ENCODE results near the gene ANKS6. TPM values are rescaled to one million over a fixed set of nuclear protein-coding genes. Genes with fewer than 3 reads are reported as not detected.

ANKS6 gene
- total and polyA plus RNA-seq, 9 donors: 7.4 to 29.3 (median 17.7) TPM

DNA sequence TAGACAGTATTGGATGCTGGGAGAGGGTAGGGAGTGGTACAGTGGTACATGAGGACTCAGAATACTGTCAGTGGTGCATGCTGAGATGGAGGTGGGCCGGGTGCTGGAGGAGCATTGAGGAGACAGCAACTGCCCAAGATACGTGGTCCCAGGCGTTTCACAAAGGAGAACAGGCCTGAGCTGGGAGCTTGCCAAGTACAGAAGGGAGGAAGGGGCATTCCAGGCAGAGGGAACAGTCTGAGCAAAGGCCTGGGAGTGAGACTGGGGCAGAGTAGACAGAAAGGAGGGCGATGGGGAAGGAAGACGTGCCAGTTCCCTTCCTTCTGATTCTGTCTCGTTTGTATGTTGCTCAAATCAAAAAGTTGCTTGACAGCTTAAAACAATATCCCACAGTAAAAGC, 26.3 kb upstream of the ANKS6 start:
- intact Hi-C loops (cut with DNase I): no loop called here
- 81 to 88% (median 85%) methylated on average over 6 of the region's 6 CpGs for WGBS, 3 donors
- no peak for TF ChIP-seq CTCF (IDR thresholded peaks at IDR 0.05)
- TF ChIP-seq EP300 (IDR thresholded peaks at IDR 0.05): no peak
- no peak for TF ChIP-seq POLR2A (IDR thresholded peaks at IDR 0.05)

DNA sequence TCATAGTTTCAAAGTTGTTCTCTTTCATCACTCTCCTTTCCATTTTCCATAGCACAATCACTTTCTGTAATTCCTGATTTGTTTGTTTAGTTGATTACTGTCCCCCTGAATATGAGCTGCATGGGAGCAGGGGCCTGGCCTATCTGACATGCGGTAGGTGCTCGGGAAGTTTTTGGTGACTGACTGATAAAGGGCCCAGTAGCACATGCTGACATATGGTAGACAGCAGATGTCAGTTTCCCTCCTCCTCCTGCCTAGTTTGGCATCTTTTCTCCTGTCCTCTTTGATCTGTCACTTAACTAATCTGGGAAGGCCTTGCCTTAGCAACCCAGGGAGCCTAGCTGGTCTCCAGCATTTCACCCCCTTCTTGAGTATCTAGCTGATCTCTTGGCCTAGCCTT, 25.5 kb upstream of the ANKS6 start:
- Histone ChIP-seq H3K27ac (no peak overlapping the region), H3K4me3 (no peak overlapping the region), H3K9me3 (no peaks in the 10 kb centered on the region), H3K4me1 (ENCODE audit: insufficient read depth) (no peaks in the 10 kb centered on the region), H3K27me3 (no peaks in the 10 kb centered on the region), H3K36me3 (no peaks in the 10 kb centered on the region)
- intact Hi-C loops (cut with DNase I): no loop called here
- 84 to 93% (median 92%) methylated on average over 2 of the region's 2 CpGs for WGBS, 3 donors
- DNase-seq: no peak
- TF ChIP-seq CTCF (IDR thresholded peaks at IDR 0.05) (no peak), EP300 (IDR thresholded peaks at IDR 0.05) (no peak), POLR2A (IDR thresholded peaks at IDR 0.05) (no peak)

More for the DNA sequence above, 26.3 kb upstream of the ANKS6 start:
- H3K36me3 ChIP-seq: no peaks in the 10 kb centered on the region
- no peaks in the 10 kb centered on the region for H3K9me3 ChIP-seq
- H3K27me3 ChIP-seq: no peaks in the 10 kb centered on the region
- no peak for DNase-seq
- H3K4me1 ChIP-seq (ENCODE audit: insufficient read depth): no peaks in the 10 kb centered on the region
- no peak overlapping the region for H3K4me3 ChIP-seq
- no peak overlapping the region for H3K27ac ChIP-seq

GRCh38 chr9:98819231-98819630, 22.9 kb upstream of the ANKS6 start:
- Histone ChIP-seq H3K9me3 (no peaks in the 10 kb centered on the region), H3K36me3 (no peaks in the 10 kb centered on the region), H3K4me3 (no peak overlapping the region), H3K27me3 (no peaks in the 10 kb centered on the region), H3K4me1 (ENCODE audit: insufficient read depth) (no peaks in the 10 kb centered on the region), H3K27ac (no peak overlapping the region)
- TF ChIP-seq POLR2A (IDR thresholded peaks at IDR 0.05): no peak
- TF ChIP-seq CTCF (IDR thresholded peaks at IDR 0.05): no peak
- TF ChIP-seq EP300 (IDR thresholded peaks at IDR 0.05): no peak
- intact Hi-C loops (cut with DNase I): no loop called here
- 90 to 98% (median 93%) methylated on average over 3 of the region's 3 CpGs for WGBS, 3 donors
- no peak for DNase-seq

DNA sequence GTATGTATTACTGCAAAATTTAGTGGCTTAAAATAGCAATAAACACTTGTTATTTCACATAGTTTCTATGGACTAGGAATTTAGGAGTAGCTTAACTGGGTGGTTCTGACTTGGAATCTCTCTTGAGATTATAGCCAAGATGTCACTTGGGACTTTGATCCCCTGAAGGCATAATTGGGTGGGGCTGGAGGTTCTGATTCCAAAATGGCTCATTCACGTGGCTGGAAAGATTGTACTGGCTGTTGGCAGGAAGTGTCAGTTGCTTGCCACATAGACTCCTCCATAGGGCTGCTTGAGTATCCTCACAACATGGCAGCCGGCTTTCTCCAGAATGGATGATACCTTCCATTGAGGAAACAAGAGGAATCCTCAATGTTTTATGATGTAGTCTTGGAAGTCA, 22.4 kb upstream of the ANKS6 start:
- TF ChIP-seq EP300 (IDR thresholded peaks at IDR 0.05): no peak
- WGBS, 3 donors: 90 to 96% (median 91%) methylated on average over 2 of the region's 2 CpGs

DNA sequence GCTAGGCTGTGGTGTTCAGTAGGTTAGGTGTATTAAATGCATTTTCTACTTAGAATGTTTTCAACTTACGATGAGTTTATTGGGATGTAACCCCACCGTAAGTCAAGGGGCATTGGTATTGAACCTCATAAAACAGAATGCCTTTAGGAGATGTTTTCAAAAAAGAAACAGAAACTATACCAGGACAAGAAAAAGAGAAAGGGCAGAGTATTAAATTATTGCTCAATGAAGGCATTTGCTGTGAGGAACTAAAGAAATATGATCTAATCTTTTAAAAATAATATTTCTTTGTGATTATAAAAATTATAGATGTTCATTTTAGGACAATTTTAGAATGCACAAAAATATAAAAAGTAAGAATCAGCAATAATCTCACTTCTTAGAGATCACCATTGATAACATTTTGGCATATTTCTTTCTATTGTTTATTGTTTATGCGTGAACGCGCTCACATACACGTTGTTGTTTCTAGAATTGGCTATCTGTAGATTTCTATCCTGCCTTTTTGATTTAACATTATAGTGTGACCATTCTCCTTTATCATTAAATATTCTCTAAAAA, 19.1 kb upstream of the ANKS6 start:
- Histone ChIP-seq H3K36me3 (no peaks in the 10 kb centered on the region), H3K4me1 (ENCODE audit: insufficient read depth) (no peaks in the 10 kb centered on the region), H3K27ac (no peak overlapping the region), H3K4me3 (no peak overlapping the region), H3K9me3 (no peaks in the 10 kb centered on the region), H3K27me3 (no peaks in the 10 kb centered on the region)
- TF ChIP-seq POLR2A (IDR thresholded peaks at IDR 0.05) (no peak), CTCF (IDR thresholded peaks at IDR 0.05) (no peak), EP300 (IDR thresholded peaks at IDR 0.05) (no peak)
- WGBS, 3 donors: 86 to 88% (median 87%) methylated on average over 6 of the region's 6 CpGs
- intact Hi-C loops (cut with DNase I): no loop called here
- no peak for DNase-seq

More for the DNA sequence above, 22.4 kb upstream of the ANKS6 start:
- intact Hi-C loops (cut with DNase I): no loop called here
- Histone ChIP-seq H3K4me1 (ENCODE audit: insufficient read depth) (no peaks in the 10 kb centered on the region), H3K36me3 (no peaks in the 10 kb centered on the region), H3K27ac (no peak overlapping the region), H3K4me3 (no peak overlapping the region), H3K9me3 (no peaks in the 10 kb centered on the region), H3K27me3 (no peaks in the 10 kb centered on the region)
- no peak for DNase-seq
